ENCODE measurements around the gene CAMK1D.
"Not testable (repeated sequence)": the region's sequence is repeated elsewhere in the genome, so short reads cannot be mapped to it uniquely, and the experiment has no call there.

Gene CAMK1D

GRCh38 chr10:12741360-12741804 is 392.0 kb downstream of the CAMK1D start:
- H3K4me3 ChIP-seq (ENCODE audit: low read length): no peak overlapping the region
- no peak for TF ChIP-seq CTCF (conservative IDR thresholded peaks at IDR 0.05; ENCODE audit: low read depth, low read length)
- DNase-seq (ENCODE audit: low read depth): no peak

- H3K4me3 ChIP-seq (ENCODE audit: low read length): no peak overlapping the region
- no peak for TF ChIP-seq CTCF (conservative IDR thresholded peaks at IDR 0.05; ENCODE audit: low read depth, low read length)
- no peak for DNase-seq (ENCODE audit: low read depth)
These were observed 393.4 kb downstream of the CAMK1D start for GRCh38 chr10:12742771-12743170.

GRCh38 chr10:12743466-12743865 is 394.1 kb downstream of the CAMK1D start:
- not testable (repeated sequence) for H3K4me3 ChIP-seq (ENCODE audit: low read length); DNase-seq (ENCODE audit: low read depth)

- no peak for DNase-seq (ENCODE audit: low read depth)
- no peak overlapping the region for H3K4me3 ChIP-seq (ENCODE audit: low read length)
- no peak for TF ChIP-seq CTCF (conservative IDR thresholded peaks at IDR 0.05; ENCODE audit: low read depth, low read length)
These were observed 394.6 kb downstream of the CAMK1D start for GRCh38 chr10:12743941-12744340.

GRCh38 chr10:12748186-12748585 is 398.8 kb downstream of the CAMK1D start:
- TF ChIP-seq CTCF (conservative IDR thresholded peaks at IDR 0.05; ENCODE audit: low read depth, low read length): no peak
- no peak for DNase-seq (ENCODE audit: low read depth)
- no peak overlapping the region for H3K4me3 ChIP-seq (ENCODE audit: low read length)

- no peak for DNase-seq (ENCODE audit: low read depth)
- no peak overlapping the region for H3K4me3 ChIP-seq (ENCODE audit: low read length)
- no peak for TF ChIP-seq CTCF (conservative IDR thresholded peaks at IDR 0.05; ENCODE audit: low read depth, low read length)
These were observed 400.6 kb downstream of the CAMK1D start for GRCh38 chr10:12749760-12750478.

GRCh38 chr10:12750526-12751201 is 401.3 kb downstream of the CAMK1D start:
- no peak for DNase-seq (ENCODE audit: low read depth)
- no peak for TF ChIP-seq CTCF (conservative IDR thresholded peaks at IDR 0.05; ENCODE audit: low read depth, low read length)
- no peak overlapping the region for H3K4me3 ChIP-seq (ENCODE audit: low read length)
